Measurements from ENCODE around the gene PSRC1.

PSRC1 gene

DNA sequence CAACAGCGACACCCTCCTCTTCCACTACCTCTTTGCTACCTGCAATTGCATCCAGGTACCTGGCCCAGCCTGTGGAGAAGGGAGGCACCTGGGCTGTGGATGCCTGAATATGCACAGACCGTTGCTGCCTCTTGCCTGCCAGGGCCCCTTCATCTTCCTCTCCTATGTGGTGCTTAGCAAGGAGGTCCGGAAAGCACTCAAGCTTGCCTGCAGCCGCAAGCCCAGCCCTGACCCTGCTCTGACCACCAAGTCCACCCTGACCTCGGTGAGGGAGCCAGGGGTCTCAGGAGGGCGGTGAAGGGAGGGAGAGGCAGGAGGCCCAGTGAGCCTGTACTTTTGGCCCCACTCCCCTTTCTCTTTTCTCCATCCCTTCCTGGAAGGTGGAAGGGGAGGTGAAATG is 11.5 kb downstream of the PSRC1 start:
- no peak for DNase-seq

DNA sequence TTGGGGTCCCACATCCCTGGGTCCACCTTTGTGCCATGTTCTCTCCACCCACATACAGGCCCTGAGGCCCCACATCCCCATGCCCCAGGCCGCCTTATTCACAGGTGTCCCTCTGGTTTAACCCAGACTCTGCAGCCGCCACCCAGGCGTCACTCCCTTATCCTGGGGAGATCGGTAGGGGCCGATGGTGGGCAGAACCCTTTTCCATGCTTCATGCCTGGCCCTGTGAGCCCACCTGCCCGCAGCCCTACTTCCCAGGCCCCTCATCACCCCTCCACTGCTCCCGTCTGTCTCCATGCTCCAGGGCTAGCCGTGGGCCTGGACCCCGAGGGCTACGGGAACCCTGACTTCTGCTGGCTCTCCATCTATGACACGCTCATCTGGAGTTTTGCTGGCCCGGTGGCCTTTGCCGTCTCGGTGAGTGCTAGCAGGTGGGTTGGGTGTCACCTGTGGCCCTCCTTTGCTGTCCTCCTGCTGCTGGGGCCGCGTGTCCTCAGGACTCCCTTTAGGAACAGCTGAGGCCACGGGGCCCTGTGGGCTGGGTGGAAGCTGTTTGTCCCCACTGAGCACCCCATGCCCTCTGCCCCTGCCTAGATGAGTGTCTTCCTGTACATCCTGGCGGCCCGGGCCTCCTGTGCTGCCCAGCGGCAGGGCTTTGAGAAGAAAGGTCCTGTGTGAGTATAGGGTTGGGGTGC is 12.2 kb downstream of the PSRC1 start:
- no peak for DNase-seq

DNA sequence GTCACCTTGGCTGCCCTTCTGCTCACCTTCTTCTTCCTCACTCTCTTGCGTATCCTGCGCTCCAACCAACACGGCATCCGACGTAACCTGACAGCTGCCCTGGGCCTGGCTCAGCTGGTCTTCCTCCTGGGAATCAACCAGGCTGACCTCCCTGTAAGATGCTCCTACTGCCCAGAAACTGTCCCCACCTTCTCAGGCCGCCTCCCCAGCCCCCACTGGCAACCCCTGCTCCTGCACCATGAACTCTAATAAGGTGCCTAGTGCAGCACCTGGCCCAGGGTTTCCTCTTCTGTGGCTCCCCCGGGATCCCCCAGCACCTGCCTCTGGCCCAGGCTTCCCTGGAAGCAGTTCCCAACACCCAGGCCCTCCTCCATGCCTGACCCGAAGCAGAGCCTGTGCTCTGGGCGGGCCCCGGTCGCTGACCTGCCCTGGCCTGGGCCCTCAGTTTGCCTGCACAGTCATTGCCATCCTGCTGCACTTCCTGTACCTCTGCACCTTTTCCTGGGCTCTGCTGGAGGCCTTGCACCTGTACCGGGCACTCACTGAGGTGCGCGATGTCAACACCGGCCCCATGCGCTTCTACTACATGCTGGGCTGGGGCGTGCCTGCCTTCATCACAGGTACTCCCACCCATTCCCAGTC is 12.8 kb downstream of the PSRC1 start:
- DNase-seq = no peak

DNA sequence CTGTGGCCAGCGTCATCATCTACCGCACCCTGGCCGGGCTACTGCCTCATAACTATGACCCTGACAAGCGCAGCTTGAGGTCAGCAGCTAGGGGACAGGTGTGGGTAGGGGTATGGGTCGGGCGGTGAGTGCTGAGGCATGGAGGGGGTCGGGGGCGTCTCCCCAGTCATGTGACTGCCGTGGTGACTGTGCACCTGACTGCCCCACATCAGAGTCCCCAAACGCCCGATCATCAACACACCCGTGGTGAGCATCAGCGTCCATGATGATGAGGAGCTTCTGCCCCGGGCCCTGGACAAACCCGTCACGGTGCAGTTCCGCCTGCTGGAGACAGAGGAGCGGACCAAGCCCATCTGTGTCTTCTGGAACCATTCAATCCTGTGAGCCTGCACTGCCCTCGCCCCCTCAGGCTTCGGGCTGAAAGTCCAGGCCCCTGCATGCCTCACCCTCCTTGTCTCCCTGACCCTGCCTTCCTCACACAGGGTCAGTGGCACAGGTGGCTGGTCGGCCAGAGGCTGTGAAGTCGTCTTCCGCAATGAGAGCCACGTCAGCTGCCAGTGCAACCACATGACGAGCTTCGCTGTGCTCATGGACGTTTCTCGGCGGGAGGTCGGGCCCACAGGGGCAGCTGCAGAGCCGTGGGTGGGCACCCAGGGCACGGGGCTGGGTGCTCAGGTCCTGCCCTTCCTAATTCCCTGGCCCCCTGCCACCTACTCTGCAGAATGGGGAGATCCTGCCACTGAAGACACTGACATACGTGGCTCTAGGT is 13.5 kb downstream of the PSRC1 start:
- no peak for DNase-seq

DNA sequence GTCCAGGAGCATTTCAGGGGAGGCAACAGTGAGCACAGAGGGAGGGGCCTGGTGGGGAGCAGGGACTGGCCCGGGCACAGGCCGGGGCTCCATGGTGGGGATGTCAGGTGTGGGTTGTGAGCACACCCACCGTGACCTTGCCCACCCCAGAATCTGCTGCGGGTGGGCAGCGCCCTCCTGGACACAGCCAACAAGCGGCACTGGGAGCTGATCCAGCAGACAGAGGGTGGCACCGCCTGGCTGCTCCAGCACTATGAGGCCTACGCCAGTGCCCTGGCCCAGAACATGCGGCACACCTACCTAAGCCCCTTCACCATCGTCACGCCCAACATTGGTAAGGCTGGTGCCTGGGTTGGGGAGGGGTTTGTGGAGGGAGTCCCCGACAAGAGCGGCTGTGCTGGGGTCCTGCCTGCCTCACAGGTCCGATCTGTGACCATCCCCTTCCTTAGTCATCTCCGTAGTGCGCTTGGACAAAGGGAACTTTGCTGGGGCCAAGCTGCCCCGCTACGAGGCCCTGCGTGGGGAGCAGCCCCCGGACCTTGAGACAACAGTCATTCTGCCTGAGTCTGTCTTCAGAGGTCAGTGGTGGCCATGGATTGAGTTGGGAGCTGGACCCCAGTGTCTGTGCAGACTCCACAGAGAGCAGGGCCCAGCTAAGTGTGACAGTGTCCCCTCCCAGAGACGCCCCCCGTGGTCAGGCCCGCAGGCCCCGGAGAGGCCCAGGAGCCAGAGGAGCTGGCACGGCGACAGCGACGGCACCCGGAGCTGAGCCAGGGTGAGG is 14.3 kb downstream of the PSRC1 start:
- DNase-seq = no peak

DNA sequence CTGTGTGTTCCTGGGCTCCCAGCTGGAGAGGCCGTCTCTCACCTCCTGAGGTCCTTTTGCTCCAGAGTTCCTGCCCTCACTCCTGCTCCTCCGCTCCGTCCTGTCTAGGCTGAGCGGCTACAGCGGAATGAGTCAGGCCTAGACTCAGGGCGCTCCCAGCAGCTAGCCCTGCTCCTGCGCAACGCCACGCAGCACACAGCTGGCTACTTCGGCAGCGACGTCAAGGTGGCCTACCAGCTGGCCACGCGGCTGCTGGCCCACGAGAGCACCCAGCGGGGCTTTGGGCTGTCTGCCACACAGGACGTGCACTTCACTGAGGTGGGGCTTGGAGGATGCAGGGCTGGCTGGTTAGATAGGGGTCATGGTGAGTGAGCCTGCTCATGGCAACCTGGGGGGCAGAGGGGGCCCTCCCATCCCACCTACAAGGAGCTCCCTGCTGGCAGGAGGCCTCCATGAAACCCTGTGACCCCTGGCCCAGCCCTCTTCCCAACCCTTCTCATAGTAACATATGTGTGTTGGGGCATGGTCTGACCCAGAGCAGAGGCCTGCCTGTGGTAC is 15.1 kb downstream of the PSRC1 start:
- DNase-seq = no peak

DNA sequence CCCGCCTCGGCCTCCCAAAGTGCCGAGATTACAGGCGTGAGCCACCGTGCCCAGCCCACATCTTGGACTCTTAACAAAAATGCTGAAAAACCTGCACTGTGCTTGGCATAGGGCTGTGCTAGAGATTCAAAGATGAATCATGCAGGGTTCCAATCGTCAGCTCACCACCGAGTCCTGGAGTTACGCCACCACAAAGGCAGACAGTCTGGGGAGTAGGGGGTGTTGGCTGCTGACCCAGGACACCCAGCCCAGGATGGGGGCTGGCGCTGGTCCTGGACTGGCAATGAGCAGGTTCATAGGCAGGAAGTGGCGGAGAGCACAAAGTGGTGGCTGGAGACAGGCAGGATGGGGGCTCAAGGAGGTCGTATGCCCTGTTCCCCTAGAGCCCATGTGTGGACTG is 16.0 kb downstream of the PSRC1 start:
- no peak for DNase-seq

DNA sequence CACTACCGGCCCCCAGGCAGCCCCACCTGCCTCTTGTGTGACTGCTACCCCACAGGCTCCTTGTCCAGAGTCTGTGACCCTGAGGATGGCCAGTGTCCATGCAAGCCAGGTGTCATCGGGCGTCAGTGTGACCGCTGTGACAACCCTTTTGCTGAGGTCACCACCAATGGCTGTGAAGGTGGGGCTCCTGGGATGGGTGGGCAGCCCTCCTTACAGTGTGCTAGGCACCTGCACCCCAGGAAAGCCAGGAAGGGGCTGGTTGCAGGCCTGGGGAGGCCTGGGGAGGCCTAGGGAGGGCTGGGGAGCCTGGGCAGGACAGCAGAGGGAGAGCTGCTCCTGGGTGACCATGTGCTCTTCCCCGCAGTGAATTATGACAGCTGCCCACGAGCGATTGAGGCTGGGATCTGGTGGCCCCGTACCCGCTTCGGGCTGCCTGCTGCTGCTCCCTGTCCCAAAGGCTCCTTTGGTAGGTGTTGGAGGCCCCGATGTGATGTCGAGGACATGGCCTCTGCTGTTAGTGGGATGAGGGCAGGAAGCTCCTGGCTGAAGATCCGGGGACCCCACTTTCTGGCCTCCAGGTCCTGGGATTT is 17.1 kb downstream of the PSRC1 start:
- no peak for DNase-seq

DNA sequence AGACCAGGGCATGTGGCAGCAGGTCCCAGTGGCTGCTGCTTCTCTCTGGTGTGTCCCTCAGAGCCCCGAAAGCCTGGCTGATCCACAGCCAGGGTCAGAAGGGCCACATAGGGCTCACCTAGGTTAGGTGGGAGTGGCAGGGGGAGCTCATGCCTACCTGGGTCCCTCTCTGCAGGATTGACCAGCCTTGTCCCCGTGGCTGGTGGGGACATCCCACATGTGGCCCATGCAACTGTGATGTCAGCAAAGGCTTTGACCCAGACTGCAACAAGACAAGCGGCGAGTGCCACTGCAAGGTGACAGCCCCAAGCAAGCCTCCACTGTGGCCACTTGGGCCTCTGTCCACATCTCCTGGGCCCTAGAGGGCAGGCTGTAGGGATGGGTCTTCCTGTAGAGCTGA is 17.9 kb downstream of the PSRC1 start:
- no peak for DNase-seq

DNA sequence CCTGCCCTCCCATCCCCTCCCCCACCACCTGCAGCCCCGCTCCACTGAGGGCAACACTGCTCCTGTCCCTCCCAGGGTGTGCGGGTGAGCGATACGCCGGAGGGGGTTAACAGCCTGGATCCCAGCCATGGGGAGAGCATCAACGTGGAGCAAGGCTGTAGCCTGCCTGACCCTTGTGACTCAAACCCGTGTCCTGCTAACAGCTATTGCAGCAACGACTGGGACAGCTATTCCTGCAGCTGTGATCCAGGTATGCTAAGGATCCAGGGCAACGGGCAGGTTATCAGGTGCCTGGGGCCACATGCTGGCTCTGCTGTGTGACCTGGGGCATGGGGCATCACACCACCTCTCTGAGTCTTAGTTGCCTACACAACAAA is 18.6 kb downstream of the PSRC1 start:
- DNase-seq = no peak

DNA sequence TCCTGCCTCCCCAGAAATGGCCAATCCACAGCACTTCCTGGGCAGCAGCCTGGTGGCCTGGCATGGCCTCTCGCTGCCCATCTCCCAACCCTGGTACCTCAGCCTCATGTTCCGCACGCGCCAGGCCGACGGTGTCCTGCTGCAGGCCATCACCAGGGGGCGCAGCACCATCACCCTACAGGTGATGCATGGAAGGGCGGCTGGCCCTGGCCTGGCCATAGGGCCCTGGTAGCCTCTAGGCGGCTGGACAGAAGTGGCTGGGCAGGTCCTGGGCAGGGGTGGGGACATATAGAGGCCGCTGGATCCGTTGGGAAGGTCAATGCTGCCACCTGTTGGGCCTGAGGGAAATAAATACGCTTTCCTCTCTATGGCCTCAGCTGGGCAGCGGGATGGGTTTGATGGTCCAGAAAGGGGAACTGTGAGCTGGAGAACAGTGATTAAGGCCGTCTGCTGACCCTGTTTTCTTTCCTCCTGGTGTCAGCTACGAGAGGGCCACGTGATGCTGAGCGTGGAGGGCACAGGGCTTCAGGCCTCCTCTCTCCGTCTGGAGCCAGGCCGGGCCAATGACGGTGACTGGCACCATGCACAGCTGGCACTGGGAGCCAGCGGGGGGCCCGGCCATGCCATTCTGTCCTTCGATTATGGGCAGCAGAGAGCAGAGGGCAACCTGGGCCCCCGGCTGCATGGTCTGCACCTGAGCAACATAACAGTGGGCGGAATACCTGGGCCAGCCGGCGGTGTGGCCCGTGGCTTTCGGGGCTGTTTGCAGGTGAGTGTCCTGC is 19.2 kb downstream of the PSRC1 start:
- no peak for DNase-seq

DNA sequence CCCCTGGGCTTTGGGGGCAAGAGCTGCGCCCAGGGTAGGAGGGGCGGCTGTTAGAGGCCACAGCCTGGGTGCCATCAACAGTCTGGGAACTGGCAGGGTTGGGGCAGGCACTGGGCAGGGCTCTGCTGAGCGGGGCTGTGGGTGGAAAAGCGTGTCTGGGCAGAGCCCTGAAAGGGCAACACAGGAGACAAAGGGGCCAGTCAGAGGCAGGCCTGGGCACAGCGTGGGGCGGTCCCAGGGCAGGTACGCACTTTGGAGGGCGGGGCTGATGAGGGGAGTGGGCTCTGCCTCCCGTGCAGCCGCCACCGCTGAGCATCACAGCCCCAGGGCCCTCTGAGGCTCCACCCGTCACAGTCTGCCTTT is 19.7 kb downstream of the PSRC1 start:
- DNase-seq = no peak

DNA sequence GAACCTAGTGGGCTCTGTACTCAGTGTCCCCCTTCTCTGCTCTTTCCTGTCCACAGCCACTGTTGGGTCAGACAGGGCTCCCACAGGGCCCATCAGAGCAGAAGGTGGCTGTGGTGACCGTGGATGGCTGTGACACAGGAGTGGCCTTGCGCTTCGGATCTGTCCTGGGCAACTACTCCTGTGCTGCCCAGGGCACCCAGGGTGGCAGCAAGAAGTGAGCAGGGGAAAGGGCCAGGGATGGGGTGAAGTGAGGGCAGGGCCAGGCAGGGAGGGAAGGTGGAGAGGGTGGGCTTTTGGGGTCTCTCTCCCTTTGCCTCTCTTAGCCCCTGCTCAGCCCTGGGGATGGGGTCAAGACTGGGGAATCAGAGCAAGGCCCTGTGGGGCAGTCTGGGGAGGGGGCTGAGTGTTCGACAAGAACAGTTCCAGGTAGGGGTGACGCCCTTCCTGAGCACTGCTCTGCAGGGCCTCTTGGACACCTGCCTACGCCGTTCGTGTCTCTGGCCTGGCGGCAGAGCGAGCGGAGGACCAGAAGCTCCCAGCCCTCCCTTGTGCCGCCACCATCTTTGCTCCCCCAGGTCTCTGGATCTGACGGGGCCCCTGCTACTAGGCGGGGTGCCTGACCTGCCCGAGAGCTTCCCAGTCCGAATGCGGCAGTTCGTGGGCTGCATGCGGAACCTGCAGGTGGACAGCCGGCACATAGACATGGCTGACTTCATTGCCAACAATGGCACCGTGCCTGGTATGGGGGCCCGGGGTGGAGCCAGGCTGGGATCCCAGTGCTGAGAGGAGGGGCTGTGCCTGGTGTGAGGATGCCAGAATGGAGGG is 20.5 kb downstream of the PSRC1 start:
- DNase-seq = no peak

DNA sequence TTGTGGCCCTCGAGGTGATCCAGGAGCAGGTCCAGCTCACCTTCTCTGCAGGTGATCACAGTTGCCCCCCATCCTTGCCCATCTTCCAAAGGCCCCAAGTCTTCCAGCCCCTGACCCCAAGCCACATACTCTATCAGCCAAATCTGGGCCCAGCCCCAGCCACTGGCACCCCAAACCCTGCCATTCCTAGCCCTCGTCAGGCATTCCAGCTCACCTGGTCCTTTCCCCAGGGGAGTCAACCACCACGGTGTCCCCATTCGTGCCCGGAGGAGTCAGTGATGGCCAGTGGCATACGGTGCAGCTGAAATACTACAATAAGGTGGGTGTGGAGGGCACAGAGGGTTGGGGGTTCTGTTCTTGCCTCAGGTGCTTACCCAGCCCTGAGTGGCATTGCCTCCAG is 21.4 kb downstream of the PSRC1 start:
- no peak for DNase-seq

DNA sequence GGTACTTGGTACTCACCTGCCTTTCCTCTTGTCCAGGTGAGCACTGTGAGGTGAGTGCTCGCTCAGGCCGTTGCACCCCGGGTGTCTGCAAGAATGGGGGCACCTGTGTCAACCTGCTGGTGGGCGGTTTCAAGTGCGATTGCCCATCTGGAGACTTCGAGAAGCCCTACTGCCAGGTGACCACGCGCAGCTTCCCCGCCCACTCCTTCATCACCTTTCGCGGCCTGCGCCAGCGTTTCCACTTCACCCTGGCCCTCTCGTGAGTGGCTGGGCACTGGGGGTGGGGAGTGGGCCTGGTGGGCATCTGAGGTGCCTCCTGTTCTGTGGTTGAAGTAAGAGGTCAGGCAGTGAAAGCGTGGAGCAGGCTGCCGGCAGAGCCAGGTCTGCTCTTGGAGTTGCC is 21.9 kb downstream of the PSRC1 start:
- no peak for DNase-seq

DNA sequence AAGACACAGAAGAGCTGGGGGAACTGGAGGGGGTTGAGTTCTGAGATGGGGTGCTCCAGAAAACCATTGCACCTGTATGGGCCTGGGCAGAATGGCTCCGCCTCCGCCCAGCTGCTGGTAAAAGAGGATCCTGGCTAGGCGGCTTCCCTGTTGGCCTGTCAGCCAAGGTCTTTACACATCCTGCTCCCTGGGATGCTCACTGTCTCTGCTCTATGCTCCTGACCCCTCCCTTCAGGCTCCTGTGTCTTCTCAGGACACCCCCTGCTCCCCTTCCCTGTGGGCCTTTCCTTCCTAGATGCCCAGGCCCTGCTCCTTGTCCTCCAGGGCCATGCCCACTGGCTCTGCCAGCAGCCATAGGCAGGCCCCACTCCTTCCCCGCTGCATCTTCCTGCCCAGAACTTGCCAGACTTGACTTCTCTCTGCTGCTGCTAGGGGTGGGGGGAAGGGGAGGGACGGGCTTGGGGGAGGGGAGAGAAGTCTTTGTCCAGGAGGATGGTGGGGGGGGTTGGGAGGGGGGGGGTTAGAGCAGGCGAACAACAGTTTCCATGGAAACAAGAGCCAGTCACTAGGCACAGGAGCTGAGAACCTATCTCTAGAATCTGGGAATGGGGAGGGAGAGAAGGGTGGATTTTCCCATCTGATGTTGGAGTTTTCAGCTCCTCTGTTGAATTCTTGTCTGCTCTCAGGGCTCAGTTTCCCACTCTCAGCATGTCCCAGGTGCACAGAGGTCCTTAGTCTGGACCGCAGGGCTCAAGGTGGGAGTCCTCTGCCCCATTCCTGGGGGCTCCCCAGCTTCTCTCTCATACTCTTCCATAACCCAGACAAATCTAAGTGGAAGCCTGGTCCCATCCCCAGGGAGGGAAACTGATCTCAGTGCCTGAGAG is 23.0 kb downstream of the PSRC1 start:
- no peak for DNase-seq

DNA sequence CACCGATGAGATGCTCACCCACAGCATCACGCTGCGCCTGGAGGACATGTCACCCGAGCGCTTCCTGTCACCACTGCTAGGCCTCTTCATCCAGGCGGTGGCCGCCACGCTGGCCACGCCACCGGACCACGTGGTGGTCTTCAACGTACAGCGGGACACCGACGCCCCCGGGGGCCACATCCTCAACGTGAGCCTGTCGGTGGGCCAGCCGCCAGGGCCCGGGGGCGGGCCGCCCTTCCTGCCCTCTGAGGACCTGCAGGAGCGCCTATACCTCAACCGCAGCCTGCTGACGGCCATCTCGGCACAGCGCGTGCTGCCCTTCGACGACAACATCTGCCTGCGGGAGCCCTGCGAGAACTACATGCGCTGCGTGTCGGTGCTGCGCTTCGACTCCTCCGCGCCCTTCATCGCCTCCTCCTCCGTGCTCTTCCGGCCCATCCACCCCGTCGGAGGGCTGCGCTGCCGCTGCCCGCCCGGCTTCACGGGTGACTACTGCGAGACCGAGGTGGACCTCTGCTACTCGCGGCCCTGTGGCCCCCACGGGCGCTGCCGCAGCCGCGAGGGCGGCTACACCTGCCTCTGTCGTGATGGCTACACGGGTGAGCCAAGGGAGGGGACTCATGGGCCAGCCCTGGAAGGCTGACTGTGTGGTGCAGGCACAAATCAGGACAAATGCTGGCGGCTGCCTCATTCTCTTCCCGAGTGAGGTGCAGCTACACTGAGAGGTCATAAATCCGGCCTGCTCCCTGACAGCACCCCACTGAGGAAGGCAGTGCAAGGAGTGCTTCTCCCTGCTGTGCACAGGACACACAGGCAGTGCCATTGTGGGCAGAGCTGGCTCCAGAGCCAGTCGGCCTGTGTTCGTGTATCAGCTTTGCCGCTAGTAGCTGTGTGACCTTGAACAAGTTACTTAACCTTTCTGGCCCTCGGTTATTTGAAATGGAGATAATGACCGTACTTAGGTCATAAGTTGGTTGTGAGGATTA is 24.2 kb downstream of the PSRC1 start:
- DNase-seq = no peak

DNA sequence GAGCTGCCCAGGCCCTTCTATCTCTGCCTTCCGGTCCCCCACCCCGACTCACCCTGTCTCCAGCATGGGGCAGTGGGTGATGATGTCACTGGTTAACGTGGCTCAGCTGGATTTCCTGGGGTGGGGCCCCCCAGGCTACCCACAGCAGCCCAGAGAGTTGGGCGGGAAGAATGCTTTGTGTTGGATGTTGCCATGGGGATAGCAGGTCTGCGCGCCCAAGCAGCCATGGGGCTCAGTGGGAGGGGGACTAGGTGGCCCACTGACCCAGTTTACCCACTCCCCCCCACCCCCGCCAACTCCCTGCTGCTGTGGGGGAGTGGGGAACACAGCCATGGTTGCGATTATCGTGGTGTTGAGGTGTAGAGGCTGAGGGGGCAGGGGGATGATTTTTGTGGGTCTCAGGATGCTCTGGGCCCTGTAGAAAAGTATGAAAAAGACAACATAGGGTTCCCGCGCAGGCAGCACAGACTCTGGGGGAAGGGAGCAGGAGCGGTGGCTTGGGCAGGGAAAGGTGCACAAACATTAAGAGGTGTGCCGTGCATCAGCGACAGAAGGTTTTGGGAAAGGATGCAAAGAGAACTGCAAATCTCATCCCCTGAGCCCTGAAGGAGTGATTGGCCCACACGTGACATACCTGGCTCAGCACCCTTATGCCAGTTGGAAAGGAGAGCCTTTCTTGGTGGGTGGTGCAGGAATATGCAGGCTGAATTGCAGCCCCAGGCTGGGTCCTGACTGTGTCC is 25.1 kb downstream of the PSRC1 start:
- no peak for DNase-seq

Data from NK-92 treated with Interleukin-12 subunit alpha and Interleukin-12 subunit beta, amount 100 ng/mL, for 24 hours (cell line).